Mammary epithelial cell (primary cell): ENCODE measurements around the gene MAP2K6.

Experiments used
- CTCF ChIP-seq, 2 donors: IDR thresholded peaks in 1 of 2; conservative IDR thresholded peaks in 1 of 2; 2 replicates each; pipeline ENCODE4 v1.5.1; 2011 to 2012; ENCODE audit warnings: inconsistent platforms in 2 of 2, low read length in 2 of 2, mild to moderate bottlenecking in 2 of 2, control low read depth in 1 of 2, low read depth in 1 of 2; ENCODE audit not compliant: insufficient read depth in 1 of 2; ENCODE audit errors: extremely low read depth in 1 of 2
- EZH2 ChIP-seq: IDR thresholded peaks from 2 replicates; pipeline ENCODE4 v1.6.1; 2012; ENCODE audit warnings: low read length, inconsistent platforms, borderline replicate concordance

GRCh38 chr17:69461951-69462369, 47.5 kb downstream of the MAP2K6 start:
- TF ChIP-seq CTCF (conservative IDR thresholded peaks at IDR 0.05 in 1 of 2, IDR thresholded peaks at IDR 0.05 in 1 of 2; ENCODE audit: extremely low read depth in 1 of 2, insufficient read depth in 1 of 2, low read depth in 1 of 2, low read length in 2 of 2), result no peak
- TF ChIP-seq EZH2, result no peak
